Chondrocyte (in vitro differentiated cells): Measurements from ENCODE around the gene NOX3. TPM values are rescaled to one million over a fixed set of nuclear protein-coding genes. Genes with fewer than 3 reads are reported as not detected.

Source experiments
- DNase-seq: peaks from one replicate; pipeline ENCODE4 v3.0.0; 2021; ENCODE audit warnings: mixed read lengths, low spot score
- H3K27ac Mint-ChIP-seq: one replicate; pipeline ENCODE4 v1.8.0; 2021; ENCODE audit warnings: mild to moderate bottlenecking, moderate library complexity, mixed read lengths; ENCODE audit not compliant: unreplicated experiment
- H3K27me3 Mint-ChIP-seq: 2 replicates; pipeline ENCODE4 v1.8.0; 2021; ENCODE audit warnings: low read depth, mixed read lengths
- H3K36me3 Mint-ChIP-seq: 2 replicates; pipeline ENCODE4 v1.8.0; 2021; ENCODE audit warnings: low read depth, mixed read lengths
- H3K4me1 Mint-ChIP-seq: 2 replicates; pipeline ENCODE4 v1.8.0; 2021; ENCODE audit warnings: low read depth, mild to moderate bottlenecking, mixed read lengths
- H3K4me3 Mint-ChIP-seq: one replicate; pipeline ENCODE4 v1.8.0; 2021; ENCODE audit warnings: mild to moderate bottlenecking, moderate library complexity, mixed read lengths; ENCODE audit not compliant: unreplicated experiment
- H3K9me3 Mint-ChIP-seq: 2 replicates; pipeline ENCODE4 v1.8.0; 2021; ENCODE audit warnings: low read depth, mixed read lengths
- total RNA-seq: library from RNA; stranded (reverse); gene quantifications from 3 replicates; pipeline ENCODE4 v1.2.1, GENCODE V29; 2021
- TF ChIP-seq, protein P1 (sequence below): fragments of 200-600 bp; sonication (generic); IDR thresholded peaks from 2 replicates; pipeline ENCODE4 v1.5.0; 2021; ENCODE audit warnings: antibody characterized with exemption, mild to moderate bottlenecking, moderate library complexity

Gene NOX3
- total RNA-seq, 1 donor from 2014 or later = not detected

DNA sequence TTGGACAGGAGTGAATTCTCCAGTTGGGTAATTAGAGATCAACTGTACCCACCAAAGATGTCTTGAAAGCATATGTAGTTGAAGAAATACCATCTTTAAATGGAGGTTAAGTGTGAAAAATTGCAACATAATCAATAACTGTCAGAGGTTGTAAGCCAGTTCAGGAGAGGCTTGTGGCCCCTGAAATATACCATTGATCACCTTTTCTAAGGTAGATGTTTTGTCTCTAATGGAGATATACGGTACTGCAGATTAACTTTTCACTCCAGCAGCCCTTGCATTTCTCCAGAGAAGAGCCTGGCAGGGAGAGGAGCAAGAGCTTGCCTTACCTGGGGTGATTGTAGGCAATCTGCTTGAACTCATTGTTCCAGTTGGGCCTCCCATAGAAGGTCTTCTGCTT, 48.8 kb downstream of the NOX3 start:
- TF ChIP-seq, protein P1, sequence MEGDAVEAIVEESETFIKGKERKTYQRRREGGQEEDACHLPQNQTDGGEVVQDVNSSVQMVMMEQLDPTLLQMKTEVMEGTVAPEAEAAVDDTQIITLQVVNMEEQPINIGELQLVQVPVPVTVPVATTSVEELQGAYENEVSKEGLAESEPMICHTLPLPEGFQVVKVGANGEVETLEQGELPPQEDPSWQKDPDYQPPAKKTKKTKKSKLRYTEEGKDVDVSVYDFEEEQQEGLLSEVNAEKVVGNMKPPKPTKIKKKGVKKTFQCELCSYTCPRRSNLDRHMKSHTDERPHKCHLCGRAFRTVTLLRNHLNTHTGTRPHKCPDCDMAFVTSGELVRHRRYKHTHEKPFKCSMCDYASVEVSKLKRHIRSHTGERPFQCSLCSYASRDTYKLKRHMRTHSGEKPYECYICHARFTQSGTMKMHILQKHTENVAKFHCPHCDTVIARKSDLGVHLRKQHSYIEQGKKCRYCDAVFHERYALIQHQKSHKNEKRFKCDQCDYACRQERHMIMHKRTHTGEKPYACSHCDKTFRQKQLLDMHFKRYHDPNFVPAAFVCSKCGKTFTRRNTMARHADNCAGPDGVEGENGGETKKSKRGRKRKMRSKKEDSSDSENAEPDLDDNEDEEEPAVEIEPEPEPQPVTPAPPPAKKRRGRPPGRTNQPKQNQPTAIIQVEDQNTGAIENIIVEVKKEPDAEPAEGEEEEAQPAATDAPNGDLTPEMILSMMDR = no peak
- Mint-ChIP-seq H3K36me3 (no peaks in the 10 kb centered on the region), H3K27me3 (no peaks in the 10 kb centered on the region), H3K27ac (no peak overlapping the region), H3K9me3 (peaks cover 2% of the 10 kb centered on the region), H3K4me3 (no peak overlapping the region), H3K4me1 (no peaks in the 10 kb centered on the region)
- DNase-seq = no peak

DNA sequence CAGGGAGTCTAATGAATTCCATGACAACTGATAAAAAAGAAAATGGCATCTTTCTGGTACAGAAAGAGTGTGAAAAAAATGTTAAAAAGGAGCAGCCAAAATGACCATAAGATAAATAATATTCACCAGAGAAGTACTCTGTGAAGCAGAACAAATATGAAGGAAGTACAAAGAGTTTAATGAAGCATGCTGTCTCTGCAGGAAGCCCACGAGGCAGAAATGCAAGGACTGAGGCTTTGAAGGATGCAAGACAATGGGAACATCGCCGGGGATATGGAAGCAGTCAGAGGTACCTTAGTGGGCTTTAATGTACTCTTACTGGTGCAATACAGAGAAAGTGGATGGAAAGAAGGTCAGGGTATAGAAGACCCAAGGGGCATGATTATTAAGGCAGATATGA, 50.7 kb downstream of the NOX3 start:
- Mint-ChIP-seq H3K27me3 (no peaks in the 10 kb centered on the region), H3K9me3 (peaks cover 2% of the 10 kb centered on the region), H3K27ac (no peak overlapping the region), H3K4me3 (no peak overlapping the region), H3K4me1 (peaks cover 5% of the 10 kb centered on the region), H3K36me3 (no peaks in the 10 kb centered on the region)
- DNase-seq = no peak
- TF ChIP-seq, protein P1 = no peak

DNA sequence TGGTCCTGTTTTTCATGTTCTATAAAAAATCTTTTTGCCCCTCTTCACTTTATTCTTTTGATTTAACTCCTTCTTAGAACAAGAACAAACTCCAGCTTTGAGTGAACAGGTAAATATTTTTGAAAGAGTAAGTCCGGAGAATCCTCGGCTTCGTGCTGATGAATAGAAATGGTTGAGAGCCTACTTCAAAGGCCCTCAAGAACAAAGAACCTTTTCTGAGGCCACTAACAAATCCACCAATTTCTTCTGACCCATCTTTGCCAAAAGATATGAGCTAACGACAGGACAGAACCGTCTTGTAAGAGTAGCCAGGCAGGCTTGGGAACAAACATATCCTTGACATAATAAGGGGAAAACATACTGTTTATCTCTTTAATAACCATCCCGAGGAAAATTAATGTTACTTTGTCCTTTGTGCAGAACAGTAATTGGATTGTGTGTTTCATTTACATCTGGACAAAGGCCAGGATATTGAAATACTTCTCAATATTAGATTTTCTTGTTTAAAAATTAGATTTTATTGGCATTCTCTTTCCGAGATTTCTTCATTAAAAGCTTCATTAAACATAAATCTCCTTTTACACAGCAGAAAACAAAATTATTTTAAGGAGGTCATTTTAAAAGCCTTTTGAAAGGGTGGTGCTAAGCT, 52.9 kb downstream of the NOX3 start:
- Mint-ChIP-seq H3K4me3 (no peak overlapping the region), H3K27ac (no peak overlapping the region), H3K36me3 (no peaks in the 10 kb centered on the region), H3K4me1 (peaks cover 5% of the 10 kb centered on the region), H3K9me3 (no peaks in the 10 kb centered on the region), H3K27me3 (no peaks in the 10 kb centered on the region)
- TF ChIP-seq, protein P1 = no peak
- no peak for DNase-seq

DNA sequence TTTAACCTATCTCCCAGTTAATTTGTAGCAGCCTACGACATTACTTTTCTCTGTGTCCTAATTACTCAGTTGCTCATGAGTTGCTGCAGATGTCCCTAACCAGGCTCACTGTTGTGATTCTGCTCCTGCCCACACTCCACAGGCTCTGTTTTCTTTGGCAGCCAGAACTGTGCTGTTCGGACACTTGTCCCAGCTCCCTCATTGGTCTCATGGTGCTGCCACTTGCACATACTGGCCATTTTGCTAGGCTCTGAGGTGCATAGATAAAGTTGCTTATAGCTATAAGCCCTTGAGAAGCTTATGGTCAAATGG, 55.0 kb downstream of the NOX3 start:
- TF ChIP-seq, protein P1 = no peak
- peaks cover 5% of the 10 kb centered on the region for H3K4me1 Mint-ChIP-seq
- H3K4me3 Mint-ChIP-seq = no peak overlapping the region
- no peaks in the 10 kb centered on the region for H3K36me3 Mint-ChIP-seq
- no peak overlapping the region for H3K27ac Mint-ChIP-seq
- no peaks in the 10 kb centered on the region for H3K27me3 Mint-ChIP-seq
- DNase-seq = no peak
- no peaks in the 10 kb centered on the region for H3K9me3 Mint-ChIP-seq

DNA sequence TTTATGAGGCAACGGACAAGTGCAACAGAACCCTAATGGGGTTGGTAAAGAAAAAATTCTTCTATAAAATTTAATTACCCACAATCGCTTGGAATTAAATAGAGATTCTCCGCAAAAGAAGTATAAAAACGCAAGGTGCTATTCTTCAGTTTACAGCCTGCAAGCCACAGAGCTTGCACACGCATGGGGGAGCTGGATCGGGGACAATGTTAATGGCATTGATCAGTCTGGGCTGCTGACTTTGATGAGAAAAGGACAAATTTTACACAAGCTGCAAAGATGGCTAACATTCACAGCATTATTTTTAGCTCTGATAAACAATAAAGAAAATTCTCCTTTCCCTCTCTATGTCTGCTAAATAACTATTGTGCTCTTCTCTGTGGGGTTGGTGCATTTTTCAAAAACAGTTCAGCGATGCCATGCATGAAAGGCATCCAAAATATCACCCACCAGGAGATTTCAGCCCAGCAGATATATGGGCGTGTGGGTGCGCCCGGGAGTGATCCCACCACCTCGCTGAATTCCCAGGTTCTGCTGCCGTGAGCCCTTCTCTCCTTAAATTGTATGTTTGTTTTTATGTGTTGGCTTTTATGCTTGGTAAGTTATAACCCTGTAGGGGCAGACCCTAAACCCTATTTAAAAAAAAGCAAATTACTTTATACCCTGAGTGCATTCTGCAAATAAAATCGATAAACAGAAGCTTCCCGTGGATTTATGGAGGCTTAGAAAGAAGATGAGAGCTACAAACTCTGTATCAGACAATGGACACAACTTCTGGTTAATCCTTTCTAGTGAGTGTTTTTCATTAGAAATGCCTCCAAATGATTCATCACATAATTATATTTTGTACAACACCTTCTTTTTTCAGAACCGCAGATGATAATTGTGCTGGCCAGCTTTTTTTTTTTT, 55.6 kb downstream of the NOX3 start:
- TF ChIP-seq, protein P1 = no peak
- no peaks in the 10 kb centered on the region for H3K36me3 Mint-ChIP-seq
- no peaks in the 10 kb centered on the region for H3K27me3 Mint-ChIP-seq
- H3K4me3 Mint-ChIP-seq = no peak overlapping the region
- no peak for DNase-seq
- H3K27ac Mint-ChIP-seq = no peak overlapping the region
- peaks cover 5% of the 10 kb centered on the region for H3K4me1 Mint-ChIP-seq
- no peaks in the 10 kb centered on the region for H3K9me3 Mint-ChIP-seq
